ENCODE data around the gene INSM1. TPM values are rescaled to one million over a fixed set of nuclear protein-coding genes. Genes with fewer than 3 reads are reported as not detected.

The INSM1 gene
- total and polyA plus RNA-seq, 2 experiments from 2014 or later: 1.7 to 2.3 TPM

DNA sequence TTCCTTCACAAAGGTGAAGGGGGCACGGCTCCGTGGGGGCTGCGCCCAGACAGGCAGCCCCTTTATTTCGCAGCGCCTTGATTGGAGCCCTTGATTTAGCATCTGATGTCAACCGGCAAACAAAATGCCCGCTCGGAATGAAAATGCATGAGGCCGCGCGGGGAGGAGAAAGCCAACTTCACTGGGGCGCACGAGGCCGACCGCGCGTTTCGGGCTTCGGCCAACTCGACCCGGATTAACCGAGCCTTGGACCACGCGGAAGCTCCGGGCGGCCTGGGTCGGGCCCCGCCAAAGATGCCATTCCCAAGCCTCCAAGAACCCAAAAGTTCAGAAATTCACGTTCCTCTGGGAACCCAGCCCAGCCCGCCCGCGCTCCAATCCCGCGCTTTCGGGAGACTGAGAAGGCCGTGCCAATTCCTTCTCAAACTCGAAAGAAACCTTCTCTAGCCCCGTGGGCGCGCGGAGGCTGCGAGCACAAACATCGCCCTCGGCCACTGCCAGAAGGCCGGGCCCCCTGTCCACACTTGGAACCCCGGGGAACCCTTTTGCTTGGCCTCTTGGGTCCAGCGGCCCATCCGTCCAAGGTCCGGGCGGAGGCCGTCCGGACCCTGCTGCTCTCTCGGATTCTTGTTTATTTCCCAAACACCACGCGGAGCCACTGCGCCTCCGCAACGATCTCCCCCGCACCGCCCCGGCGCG is 879 bp upstream of the INSM1 start:
- TF ChIP-seq EZH2 (IDR thresholded peaks at IDR 0.05; ENCODE audit: borderline replicate concordance) (peak; percentile 96), EZH2phosphoT487 (IDR thresholded peaks at IDR 0.05; ENCODE audit: low read depth, severe bottlenecking, unreplicated experiment) (peak; percentile 79)
- TF ChIP-seq, protein P1, sequence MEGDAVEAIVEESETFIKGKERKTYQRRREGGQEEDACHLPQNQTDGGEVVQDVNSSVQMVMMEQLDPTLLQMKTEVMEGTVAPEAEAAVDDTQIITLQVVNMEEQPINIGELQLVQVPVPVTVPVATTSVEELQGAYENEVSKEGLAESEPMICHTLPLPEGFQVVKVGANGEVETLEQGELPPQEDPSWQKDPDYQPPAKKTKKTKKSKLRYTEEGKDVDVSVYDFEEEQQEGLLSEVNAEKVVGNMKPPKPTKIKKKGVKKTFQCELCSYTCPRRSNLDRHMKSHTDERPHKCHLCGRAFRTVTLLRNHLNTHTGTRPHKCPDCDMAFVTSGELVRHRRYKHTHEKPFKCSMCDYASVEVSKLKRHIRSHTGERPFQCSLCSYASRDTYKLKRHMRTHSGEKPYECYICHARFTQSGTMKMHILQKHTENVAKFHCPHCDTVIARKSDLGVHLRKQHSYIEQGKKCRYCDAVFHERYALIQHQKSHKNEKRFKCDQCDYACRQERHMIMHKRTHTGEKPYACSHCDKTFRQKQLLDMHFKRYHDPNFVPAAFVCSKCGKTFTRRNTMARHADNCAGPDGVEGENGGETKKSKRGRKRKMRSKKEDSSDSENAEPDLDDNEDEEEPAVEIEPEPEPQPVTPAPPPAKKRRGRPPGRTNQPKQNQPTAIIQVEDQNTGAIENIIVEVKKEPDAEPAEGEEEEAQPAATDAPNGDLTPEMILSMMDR (IDR thresholded peaks at IDR 0.05; ENCODE audit: poor library complexity): no peak
- no peaks in the 10 kb centered on the region for H3K9me3 ChIP-seq (ENCODE audit: low read depth)
- no peak for DNase-seq (ENCODE audit: low spot score)
- H3K9me2 ChIP-seq (replicated peaks; ENCODE audit: insufficient read depth): no peaks in the 10 kb centered on the region
- no peaks in the 10 kb centered on the region for H3K36me3 ChIP-seq (replicated peaks; ENCODE audit: insufficient read depth, low read depth)
- no peaks in the 10 kb centered on the region for H3K79me2 ChIP-seq
- H3K4me1 ChIP-seq (ENCODE audit: insufficient read depth): peaks cover 24% of the 10 kb centered on the region
- no peak overlapping the region for H3K4me3 ChIP-seq
- H3K27me3 ChIP-seq: peaks cover 88% of the 10 kb centered on the region
- no peaks in the 10 kb centered on the region for H4K20me1 ChIP-seq (ENCODE audit: insufficient read depth, poor library complexity, severe bottlenecking)
- H3K27ac ChIP-seq: no peak overlapping the region
- H3K4me2 ChIP-seq: peak overlapping the region; percentile 75
- peak overlapping the region; percentile 33 for H2AFZ ChIP-seq
- 3% methylated on average over 34 of the region's 63 CpGs for whole genome bisulfite sequencing (ENCODE audit: low lambda C conversion rate, missing lambda C conversion rate)

DNA sequence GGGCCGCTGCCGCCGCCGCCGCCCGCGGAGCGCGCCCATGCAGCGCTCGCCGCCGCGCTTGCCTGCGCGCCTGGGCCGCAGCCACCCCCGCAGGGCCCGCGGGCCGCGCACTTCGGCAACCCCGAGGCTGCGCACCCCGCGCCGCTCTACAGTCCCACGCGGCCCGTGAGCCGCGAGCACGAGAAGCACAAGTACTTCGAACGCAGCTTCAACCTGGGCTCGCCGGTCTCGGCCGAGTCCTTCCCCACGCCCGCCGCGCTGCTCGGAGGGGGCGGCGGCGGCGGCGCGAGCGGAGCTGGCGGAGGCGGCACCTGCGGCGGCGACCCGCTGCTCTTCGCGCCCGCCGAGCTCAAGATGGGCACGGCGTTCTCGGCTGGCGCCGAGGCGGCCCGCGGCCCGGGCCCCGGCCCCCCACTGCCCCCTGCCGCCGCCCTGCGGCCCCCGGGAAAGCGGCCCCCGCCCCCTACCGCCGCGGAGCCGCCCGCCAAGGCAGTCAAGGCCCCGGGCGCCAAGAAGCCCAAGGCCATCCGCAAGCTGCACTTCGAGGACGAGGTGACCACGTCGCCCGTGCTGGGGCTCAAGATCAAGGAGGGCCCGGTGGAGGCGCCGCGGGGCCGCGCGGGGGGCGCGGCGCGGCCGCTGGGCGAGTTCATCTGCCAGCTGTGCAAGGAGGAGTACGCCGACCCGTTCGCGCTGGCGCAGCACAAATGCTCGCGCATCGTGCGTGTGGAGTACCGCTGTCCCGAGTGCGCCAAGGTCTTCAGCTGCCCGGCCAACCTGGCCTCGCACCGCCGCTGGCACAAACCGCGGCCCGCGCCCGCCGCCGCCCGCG is 730 bp downstream of the INSM1 start:
- Histone ChIP-seq H3K27ac (no peak overlapping the region), H3K4me3 (no peak overlapping the region), H3K79me2 (no peaks in the 10 kb centered on the region), H3K27me3 (peaks cover 88% of the 10 kb centered on the region), H3K4me2 (peak overlapping the region; percentile 75), H3K4me1 (ENCODE audit: insufficient read depth) (peaks cover 24% of the 10 kb centered on the region), H3K36me3 (replicated peaks; ENCODE audit: insufficient read depth, low read depth) (no peaks in the 10 kb centered on the region), H4K20me1 (ENCODE audit: insufficient read depth, poor library complexity, severe bottlenecking) (no peaks in the 10 kb centered on the region), H2AFZ (no peak overlapping the region), H3K9me3 (ENCODE audit: low read depth) (no peaks in the 10 kb centered on the region), H3K9me2 (replicated peaks; ENCODE audit: insufficient read depth) (no peaks in the 10 kb centered on the region)
- TF ChIP-seq EZH2 (IDR thresholded peaks at IDR 0.05; ENCODE audit: borderline replicate concordance) (peak; percentile 50), EZH2phosphoT487 (IDR thresholded peaks at IDR 0.05; ENCODE audit: low read depth, severe bottlenecking, unreplicated experiment) (peak; percentile 80)
- TF ChIP-seq, protein P1 (IDR thresholded peaks at IDR 0.05; ENCODE audit: poor library complexity): no peak
- WGBS (ENCODE audit: low lambda C conversion rate, missing lambda C conversion rate): 1% methylated on average over 93 of the region's 130 CpGs
- peak; percentile 17 for DNase-seq (ENCODE audit: low spot score)

GRCh38 chr20:20369250-20370093 is 1.6 kb downstream of the INSM1 start:
- Histone ChIP-seq H3K4me3 (no peak overlapping the region), H2AFZ (no peak overlapping the region), H3K9me3 (ENCODE audit: low read depth) (no peaks in the 10 kb centered on the region), H3K4me2 (peak overlapping the region; percentile 75), H3K9me2 (replicated peaks; ENCODE audit: insufficient read depth) (no peaks in the 10 kb centered on the region), H3K27ac (no peak overlapping the region), H3K27me3 (peaks cover 88% of the 10 kb centered on the region), H3K4me1 (ENCODE audit: insufficient read depth) (peaks cover 18% of the 10 kb centered on the region), H4K20me1 (ENCODE audit: insufficient read depth, poor library complexity, severe bottlenecking) (no peaks in the 10 kb centered on the region), H3K36me3 (replicated peaks; ENCODE audit: insufficient read depth, low read depth) (no peaks in the 10 kb centered on the region), H3K79me2 (no peaks in the 10 kb centered on the region)
- DNase-seq (ENCODE audit: low spot score): peak; percentile 17
- TF ChIP-seq, protein P1 (IDR thresholded peaks at IDR 0.05; ENCODE audit: poor library complexity): no peak
- TF ChIP-seq EZH2 (IDR thresholded peaks at IDR 0.05; ENCODE audit: borderline replicate concordance) (peak; percentile 72), EZH2phosphoT487 (IDR thresholded peaks at IDR 0.05; ENCODE audit: low read depth, severe bottlenecking, unreplicated experiment) (no peak)
- 2% methylated on average over 63 of the region's 86 CpGs for WGBS (ENCODE audit: low lambda C conversion rate, missing lambda C conversion rate)

Measured in hepatocyte (in vitro differentiated cells).